HepG2 (cell line): ENCODE results near the gene LMBRD2. TPM values are rescaled to one million over a fixed set of nuclear protein-coding genes. Genes with fewer than 3 reads are reported as not detected.

Experiments used
- ASH2L ChIP-seq: fragments of 300-600, 200-600 bp; sonication (generic); IDR thresholded peaks from 2 replicates; pipeline ENCODE4 v1.7.0; 2017; ENCODE audit warnings: low read depth, mild to moderate bottlenecking, moderate library complexity, mixed read lengths, low read length; ENCODE audit not compliant: insufficient read length
- EP300 ChIP-seq, 3 experiments: sonication (generic) in 1 of 3; formaldehyde crosslinking in 1 of 3; IDR thresholded peaks; 2 replicates each; pipeline versions ENCODE4 v1.5.1 to v1.6.1; 2011 to 2020; ENCODE audit warnings: low read depth in 2 of 3, low read length in 2 of 3, borderline replicate concordance in 1 of 3, improper control_type of control experiment in 1 of 3, mild to moderate bottlenecking in 1 of 3, missing genetic modification reagents in 1 of 3, moderate library complexity in 1 of 3
- MEIS1 ChIP-seq: sonication (generic); formaldehyde crosslinking; IDR thresholded peaks from 2 replicates; pipeline ENCODE4 v1.9.0; 2021; ENCODE audit warnings: mild to moderate bottlenecking, missing genetic modification reagents, moderate library complexity, borderline replicate concordance
- PRPF4 ChIP-seq: fragments of 200-400 bp; formaldehyde crosslinking; IDR thresholded peaks from 2 replicates; pipeline ENCODE4 v1.6.1; 2016; ENCODE audit warnings: low read length, low read depth; ENCODE audit not compliant: poor library complexity, severe bottlenecking
- SP4 ChIP-seq: sonication (generic); formaldehyde crosslinking; IDR thresholded peaks from 2 replicates; pipeline ENCODE4 v1.8.1; 2023; ENCODE audit warnings: mild to moderate bottlenecking, missing genetic modification reagents
- ZBTB42 ChIP-seq: sonication (generic); formaldehyde crosslinking; IDR thresholded peaks from 2 replicates; pipeline ENCODE4 v1.5.0; 2020; ENCODE audit warnings: mild to moderate bottlenecking, missing genetic modification reagents
- ZFP37 ChIP-seq: sonication (generic); formaldehyde crosslinking; IDR thresholded peaks from 2 replicates; pipeline ENCODE4 v1.4.0; 2020; ENCODE audit warnings: missing genetic modification reagents, borderline replicate concordance
- polyA plus RNA-seq, 8 experiments: library from polyadenylated mRNA; depleted of rRNA in 3 of 8; stranded (reverse) in 7 of 8; unstranded in 1 of 8; fragments of >200 nt; fragmentation: Illumina TruSeq in 4 of 8; extraction: Trizol in 4 of 8; gene quantifications; 2 replicates each; pipeline versions ENCODE4 v1.2.1 to v1.2.3, GENCODE V29; 2011 to 2016; ENCODE audit warnings: low read depth in 4 of 8, missing spikeins in 1 of 8, mixed read lengths in 1 of 8; ENCODE audit not compliant: insufficient read depth in 1 of 8
- total RNA-seq, 5 experiments: library from RNA; depleted of rRNA; stranded (reverse); fragments of >200 nt; fragmentation: Illumina TruSeq; extraction: Trizol; gene quantifications; 2 replicates each; pipeline ENCODE4 v1.2.3, GENCODE V29; 2016; ENCODE audit warnings: low read depth in 1 of 5
- TF ChIP-seq, protein P1 (sequence below): sonication (generic); formaldehyde crosslinking; IDR thresholded peaks from 2 replicates; pipeline ENCODE4 v1.5.1; 2020; ENCODE audit warnings: mild to moderate bottlenecking, missing genetic modification reagents
- TF ChIP-seq, protein P2 (sequence below): sonication (generic); formaldehyde crosslinking; IDR thresholded peaks from 2 replicates; pipeline ENCODE4 v1.5.0; 2020; ENCODE audit warnings: mild to moderate bottlenecking, missing genetic modification reagents
- TF ChIP-seq, protein P3 (sequence below): sonication (generic); formaldehyde crosslinking; IDR thresholded peaks from 2 replicates; pipeline ENCODE4 v1.4.0; 2020; ENCODE audit warnings: missing genetic modification reagents, borderline replicate concordance
- TF ChIP-seq, protein P4 (sequence below): sonication (generic); formaldehyde crosslinking; IDR thresholded peaks from 2 replicates; pipeline ENCODE4 v1.8.0; 2022; ENCODE audit warnings: low read depth, missing genetic modification reagents

The LMBRD2 gene
- total and polyA plus RNA-seq, 2 of the 13 experiments (the other 11 are each of a cell fraction or from before 2014, with no cell fraction given) = 2.0 to 4.7 TPM

DNA sequence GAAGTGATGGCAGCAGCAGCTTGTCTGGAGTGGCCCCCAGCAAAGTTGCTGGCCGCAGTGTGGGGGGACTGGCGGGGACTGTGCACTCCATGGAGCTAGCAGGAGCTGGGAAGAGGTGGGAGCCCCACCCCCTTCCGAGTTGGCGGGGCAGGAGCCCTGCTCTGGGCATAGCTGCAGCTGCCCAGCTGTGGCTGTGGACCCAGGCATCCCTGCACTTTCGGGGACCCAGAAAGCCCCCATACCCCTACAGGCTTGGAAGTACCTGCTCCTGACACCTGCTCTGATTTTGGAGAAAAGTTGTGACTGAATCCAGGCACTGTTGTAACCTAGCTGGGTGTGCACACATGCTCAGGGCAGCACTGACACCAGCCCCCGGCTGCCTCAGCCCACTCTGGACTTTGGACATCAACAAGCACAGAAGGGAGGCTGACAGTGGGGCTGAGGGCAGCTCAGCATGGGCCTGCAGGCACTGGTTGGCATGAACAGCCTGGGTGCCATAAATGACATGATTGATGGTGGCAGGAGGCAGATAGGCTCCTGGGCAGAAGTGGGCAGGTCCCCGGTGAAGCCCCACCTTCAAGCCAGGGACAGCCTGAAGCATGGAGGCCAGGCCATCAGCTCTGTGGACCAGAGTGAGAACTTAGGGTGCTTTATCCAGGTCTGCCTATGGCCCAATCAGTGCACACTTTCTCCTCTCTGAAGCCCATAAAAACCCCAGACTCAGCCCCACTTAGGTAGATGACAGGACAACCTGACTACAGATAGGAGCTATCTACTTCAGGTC lies 12.6 kb downstream of the LMBRD2 start (continued):
- TF ChIP-seq, protein P1, sequence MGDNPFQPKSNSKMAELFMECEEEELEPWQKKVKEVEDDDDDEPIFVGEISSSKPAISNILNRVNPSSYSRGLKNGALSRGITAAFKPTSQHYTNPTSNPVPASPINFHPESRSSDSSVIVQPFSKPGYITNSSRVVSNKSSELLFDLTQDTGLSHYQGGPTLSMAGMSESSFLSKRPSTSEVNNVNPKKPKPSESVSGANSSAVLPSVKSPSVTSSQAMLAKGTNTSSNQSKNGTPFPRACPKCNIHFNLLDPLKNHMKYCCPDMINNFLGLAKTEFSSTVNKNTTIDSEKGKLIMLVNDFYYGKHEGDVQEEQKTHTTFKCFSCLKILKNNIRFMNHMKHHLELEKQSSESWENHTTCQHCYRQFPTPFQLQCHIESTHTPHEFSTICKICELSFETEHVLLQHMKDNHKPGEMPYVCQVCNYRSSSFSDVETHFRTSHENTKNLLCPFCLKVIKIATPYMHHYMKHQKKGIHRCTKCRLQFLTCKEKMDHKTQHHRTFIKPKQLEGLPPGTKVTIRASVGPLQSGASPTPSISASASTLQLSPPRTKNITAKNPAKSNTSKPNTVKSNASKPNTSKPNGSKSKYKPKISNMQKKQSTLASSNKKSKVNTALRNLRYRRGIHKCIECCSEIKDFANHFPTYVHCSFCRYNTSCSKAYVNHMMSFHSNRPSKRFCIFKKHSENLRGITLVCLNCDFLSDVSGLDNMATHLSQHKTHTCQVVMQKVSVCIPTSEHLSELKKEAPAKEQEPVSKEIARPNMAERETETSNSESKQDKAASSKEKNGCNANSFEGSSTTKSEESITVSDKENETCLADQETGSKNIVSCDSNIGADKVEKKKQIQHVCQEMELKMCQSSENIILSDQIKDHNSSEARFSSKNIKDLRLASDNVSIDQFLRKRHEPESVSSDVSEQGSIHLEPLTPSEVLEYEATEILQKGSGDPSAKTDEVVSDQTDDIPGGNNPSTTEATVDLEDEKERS (CRISPR knock-in tag) = 0 out of 2 replicates have a peak, but pooled peaks have one; percentile 48
- TF ChIP-seq ZFP37 (no peak; the same call in 1 of the 2 replicates), EP300 (IDR thresholded peaks at IDR 0.05; ENCODE audit: low read depth in 2 of 2, low read length in 2 of 2) (no peak), EP300 (CRISPR knock-in tag; IDR thresholded peaks at IDR 0.05; ENCODE audit: borderline replicate concordance) (peak; percentile 25; the same call in 1 of the 2 replicates), SP4 (no peak), MEIS1 (CRISPR knock-in tag) (peak; percentile 57; the same call in 1 of the 2 replicates), PRPF4 (no peak), ZBTB42 (CRISPR knock-in tag) (peak; percentile 64; the same call in 1 of the 2 replicates), ASH2L (peak; percentile 78)
- TF ChIP-seq, protein P2, sequence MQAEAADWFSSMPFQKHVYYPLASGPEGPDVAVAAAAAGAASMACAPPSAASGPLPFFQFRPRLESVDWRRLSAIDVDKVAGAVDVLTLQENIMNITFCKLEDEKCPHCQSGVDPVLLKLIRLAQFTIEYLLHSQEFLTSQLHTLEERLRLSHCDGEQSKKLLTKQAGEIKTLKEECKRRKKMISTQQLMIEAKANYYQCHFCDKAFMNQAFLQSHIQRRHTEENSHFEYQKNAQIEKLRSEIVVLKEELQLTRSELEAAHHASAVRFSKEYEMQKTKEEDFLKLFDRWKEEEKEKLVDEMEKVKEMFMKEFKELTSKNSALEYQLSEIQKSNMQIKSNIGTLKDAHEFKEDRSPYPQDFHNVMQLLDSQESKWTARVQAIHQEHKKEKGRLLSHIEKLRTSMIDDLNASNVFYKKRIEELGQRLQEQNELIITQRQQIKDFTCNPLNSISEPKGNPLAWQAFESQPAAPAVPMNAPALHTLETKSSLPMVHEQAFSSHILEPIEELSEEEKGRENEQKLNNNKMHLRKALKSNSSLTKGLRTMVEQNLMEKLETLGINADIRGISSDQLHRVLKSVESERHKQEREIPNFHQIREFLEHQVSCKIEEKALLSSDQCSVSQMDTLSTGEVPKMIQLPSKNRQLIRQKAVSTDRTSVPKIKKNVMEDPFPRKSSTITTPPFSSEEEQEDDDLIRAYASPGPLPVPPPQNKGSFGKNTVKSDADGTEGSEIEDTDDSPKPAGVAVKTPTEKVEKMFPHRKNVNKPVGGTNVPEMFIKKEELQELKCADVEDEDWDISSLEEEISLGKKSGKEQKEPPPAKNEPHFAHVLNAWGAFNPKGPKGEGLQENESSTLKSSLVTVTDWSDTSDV (CRISPR knock-in tag) = no peak
- TF ChIP-seq, protein P3, sequence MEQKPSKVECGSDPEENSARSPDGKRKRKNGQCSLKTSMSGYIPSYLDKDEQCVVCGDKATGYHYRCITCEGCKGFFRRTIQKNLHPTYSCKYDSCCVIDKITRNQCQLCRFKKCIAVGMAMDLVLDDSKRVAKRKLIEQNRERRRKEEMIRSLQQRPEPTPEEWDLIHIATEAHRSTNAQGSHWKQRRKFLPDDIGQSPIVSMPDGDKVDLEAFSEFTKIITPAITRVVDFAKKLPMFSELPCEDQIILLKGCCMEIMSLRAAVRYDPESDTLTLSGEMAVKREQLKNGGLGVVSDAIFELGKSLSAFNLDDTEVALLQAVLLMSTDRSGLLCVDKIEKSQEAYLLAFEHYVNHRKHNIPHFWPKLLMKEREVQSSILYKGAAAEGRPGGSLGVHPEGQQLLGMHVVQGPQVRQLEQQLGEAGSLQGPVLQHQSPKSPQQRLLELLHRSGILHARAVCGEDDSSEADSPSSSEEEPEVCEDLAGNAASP = peak; percentile 63; the same call in 1 of the 2 replicates
- TF ChIP-seq, protein P4, sequence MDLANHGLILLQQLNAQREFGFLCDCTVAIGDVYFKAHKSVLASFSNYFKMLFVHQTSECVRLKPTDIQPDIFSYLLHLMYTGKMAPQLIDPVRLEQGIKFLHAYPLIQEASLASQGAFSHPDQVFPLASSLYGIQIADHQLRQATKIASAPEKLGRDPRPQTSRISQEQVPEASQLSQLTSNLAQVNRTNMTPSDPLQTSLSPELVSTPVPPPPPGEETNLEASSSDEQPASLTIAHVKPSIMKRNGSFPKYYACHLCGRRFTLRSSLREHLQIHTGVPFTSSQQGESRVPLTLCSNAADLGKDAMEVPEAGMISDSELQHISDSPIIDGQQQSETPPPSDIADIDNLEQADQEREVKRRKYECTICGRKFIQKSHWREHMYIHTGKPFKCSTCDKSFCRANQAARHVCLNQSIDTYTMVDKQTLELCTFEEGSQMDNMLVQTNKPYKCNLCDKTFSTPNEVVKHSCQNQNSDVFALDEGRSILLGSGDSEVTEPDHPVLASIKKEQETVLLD (CRISPR knock-in tag) = no peak
